ENCODE measurements around the gene RABGAP1L.
"Not testable (repeated sequence)": the region's sequence is repeated elsewhere in the genome, so short reads cannot be mapped to it uniquely, and the experiment has no call there.

The RABGAP1L gene

DNA sequence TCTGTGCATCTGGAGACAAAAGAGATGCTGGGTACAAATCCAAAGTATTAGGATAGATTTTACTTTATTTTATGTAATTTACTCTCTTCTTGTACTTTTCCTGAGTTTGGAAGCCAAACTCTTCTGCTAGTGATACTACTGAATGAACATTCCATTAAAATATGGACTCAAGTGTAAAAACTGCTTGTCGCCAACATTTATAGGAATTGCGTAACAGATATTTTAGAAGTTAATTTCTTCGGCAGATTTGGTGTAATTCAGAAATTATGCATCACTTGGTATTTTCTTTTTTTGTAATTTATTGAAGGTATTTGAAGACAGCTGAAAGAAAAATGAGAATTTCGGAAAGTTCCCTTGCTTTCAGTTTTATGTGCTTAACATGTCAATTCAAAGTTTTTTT is 137.0 kb downstream of the RABGAP1L start:
- TF ChIP-seq POLR2A (IDR thresholded peaks at IDR 0.05; ENCODE audit: low read length) (no peak), GATA1 (IDR thresholded peaks at IDR 0.05; ENCODE audit: low read depth, low read length) (no peak)
- no peak for DNase-seq

DNA sequence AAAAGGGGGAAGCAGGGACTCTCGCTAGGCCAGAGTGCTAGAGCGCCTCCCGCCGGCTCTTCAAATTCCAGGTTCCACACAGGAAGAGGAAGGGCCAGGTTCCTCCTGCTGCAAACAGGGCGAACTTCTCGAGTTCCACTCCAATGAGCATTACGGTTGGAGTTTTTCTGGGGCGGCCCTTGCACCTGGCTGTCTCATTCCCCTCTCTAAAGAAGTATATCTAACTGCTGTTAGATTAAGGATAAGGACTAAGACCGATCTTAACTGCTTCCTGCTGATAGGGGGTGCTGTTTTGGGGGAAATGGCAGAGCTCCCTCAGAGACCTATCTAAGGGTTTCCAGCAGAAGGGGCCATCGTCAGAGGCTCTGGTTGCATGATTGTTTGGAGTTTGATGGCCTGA is 138.0 kb downstream of the RABGAP1L start:
- TF ChIP-seq POLR2A (IDR thresholded peaks at IDR 0.05; ENCODE audit: low read length), result no peak
- DNase-seq, result no peak

DNA sequence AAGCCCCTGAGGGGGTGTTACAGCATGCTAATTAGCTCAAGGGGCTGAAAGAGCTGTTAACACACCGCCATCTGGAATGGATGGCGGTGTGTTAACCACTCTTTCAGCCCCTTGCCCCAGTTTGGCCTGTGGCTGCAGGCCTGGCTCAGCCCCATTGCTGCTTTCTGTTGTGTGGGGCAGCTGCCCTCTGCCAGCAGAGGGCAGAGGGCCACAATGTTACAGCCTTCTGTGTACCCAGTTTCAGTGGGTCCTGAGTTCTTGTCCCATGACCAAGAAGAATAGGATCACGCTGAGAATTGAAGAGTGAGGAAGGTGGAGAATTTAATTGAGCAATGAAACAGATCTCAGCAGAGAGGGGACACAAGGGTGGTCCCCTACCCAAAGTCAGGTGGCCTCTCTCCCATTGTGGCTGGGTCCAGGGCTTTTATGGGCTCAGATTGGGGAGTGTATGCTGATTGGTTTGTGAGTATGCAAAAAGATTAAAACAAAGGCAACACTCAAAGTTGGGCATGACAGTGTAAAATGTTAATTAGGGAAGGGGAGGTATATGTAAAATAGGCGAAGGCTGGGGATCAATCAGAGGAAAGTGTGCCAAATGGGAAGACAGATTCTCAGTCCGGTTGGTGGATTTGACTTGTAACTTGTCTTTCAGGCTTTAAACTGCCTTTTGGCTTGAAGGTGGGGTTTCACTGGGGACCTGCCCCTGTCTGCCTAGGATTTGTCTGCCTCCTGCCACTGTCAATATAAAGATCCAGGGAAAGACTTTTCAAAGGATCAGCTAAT is 142.2 kb downstream of the RABGAP1L start:
- DNase-seq, result peak; percentile 13 to 18
- no peak for TF ChIP-seq POLR2A (IDR thresholded peaks at IDR 0.05; ENCODE audit: low read length)
- TF ChIP-seq GATA1 (IDR thresholded peaks at IDR 0.05; ENCODE audit: low read depth, low read length), result no peak

DNA sequence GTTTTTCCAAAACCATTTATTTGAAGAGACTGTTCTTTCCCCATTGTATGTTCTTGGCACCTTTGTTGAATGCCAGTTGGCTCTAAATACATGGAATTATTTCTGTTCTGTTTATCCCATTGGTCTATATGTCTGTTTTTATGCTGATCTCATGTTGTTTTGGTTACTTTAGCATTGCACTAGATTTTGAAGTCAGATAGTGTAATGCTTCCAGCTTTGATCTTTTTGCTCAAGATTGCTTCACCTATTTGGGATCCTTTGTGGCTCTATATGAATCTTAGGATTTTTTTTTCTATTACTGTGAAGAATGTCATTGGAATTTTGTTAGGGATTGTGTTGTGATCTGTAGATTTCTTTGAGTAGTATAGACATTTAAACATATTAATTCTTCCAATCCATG is 149.3 kb downstream of the RABGAP1L start:
- TF ChIP-seq POLR2A (IDR thresholded peaks at IDR 0.05; ENCODE audit: low read length) (no peak), GATA1 (IDR thresholded peaks at IDR 0.05; ENCODE audit: low read depth, low read length) (no peak)
- peak in 1 of 2 experiments; percentile 22 for DNase-seq

DNA sequence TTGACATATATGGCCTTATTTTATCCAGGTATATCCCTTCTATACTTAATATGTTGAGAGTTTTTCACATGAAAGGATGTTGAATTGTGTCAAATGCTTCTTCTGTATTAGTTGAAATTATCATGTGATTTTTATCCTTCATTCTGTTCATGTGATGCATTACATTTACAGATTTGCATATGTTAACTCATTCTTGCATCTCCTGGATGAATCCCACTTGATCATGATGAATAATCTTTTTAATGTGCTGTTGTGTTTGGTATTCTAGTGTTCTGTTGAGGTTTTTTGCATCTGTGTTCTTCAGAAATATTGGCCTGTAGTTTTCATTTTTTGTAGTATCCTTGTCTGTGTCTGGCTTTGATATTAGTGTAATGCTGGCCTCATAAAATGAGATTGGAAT is 150.2 kb downstream of the RABGAP1L start:
- TF ChIP-seq POLR2A (IDR thresholded peaks at IDR 0.05; ENCODE audit: low read length), result no peak
- no peak for TF ChIP-seq GATA1 (IDR thresholded peaks at IDR 0.05; ENCODE audit: low read depth, low read length)
- no peak for DNase-seq

DNA sequence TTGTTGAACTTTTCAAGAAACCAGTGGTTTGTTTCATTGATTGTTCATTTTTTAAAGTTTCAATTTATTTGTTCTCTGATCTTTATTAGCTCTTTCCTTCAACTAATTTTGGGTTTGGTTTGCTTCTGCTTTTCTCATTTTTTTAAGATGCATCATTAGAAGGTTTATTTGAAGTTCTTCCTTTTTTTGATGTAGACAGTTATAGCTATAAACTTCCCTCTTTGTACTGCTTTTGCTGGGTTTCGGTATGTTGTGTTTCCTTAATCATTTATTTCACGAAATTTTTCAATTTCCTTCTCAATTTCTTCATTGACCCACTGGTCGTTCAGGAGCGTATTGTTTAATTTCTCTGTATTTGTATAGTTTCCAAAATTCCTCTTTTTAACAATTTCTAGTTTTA is 155.1 kb downstream of the RABGAP1L start:
- DNase-seq, result no peak
- no peak for TF ChIP-seq GATA1 (IDR thresholded peaks at IDR 0.05; ENCODE audit: low read depth, low read length)
- no peak for TF ChIP-seq POLR2A (IDR thresholded peaks at IDR 0.05; ENCODE audit: low read length)

DNA sequence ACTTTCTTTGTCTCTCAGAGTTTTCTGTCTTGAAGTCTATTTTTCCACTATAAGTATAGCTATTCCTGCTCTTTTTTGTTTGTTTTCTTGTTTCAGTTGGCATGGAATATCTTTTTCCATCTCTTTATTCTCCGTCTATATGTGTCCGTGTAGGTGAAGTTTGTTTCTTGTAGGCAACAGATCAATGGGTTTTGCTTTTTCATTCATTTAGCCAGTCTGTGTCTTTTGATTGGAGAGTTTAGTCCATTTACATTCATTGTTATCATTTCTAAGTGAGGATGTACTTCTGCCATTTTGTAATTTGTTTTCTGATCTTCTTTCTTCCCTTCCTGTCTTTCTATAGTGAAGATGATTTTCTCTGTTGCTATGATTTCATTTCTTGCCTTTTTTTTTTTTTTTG is 155.9 kb downstream of the RABGAP1L start:
- DNase-seq, result peak in 1 of 2 experiments; percentile 9
- no peak for TF ChIP-seq POLR2A (IDR thresholded peaks at IDR 0.05; ENCODE audit: low read length)
- TF ChIP-seq GATA1 (IDR thresholded peaks at IDR 0.05; ENCODE audit: low read depth, low read length), result no peak

DNA sequence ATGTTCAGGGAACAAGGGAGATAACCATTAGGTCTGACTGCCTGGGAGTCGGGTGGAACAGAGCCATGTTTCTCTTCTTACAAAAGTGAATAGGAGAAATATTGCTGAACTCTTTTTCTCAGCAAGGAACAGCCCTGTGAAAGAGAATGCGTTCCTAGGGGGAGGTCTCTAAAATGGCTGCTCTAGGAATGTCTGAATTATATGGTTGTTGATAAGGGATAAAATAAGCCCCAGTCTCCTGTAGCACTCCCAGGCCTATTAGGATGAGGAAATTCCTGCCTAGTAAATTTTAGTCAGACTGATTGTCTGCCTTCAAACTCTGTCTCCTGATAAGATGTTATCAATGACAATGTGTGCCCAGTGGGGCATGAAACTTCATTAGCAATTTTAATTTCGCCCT is 161.6 kb downstream of the RABGAP1L start:
- DNase-seq, result peak; percentile 12 to 25

DNA sequence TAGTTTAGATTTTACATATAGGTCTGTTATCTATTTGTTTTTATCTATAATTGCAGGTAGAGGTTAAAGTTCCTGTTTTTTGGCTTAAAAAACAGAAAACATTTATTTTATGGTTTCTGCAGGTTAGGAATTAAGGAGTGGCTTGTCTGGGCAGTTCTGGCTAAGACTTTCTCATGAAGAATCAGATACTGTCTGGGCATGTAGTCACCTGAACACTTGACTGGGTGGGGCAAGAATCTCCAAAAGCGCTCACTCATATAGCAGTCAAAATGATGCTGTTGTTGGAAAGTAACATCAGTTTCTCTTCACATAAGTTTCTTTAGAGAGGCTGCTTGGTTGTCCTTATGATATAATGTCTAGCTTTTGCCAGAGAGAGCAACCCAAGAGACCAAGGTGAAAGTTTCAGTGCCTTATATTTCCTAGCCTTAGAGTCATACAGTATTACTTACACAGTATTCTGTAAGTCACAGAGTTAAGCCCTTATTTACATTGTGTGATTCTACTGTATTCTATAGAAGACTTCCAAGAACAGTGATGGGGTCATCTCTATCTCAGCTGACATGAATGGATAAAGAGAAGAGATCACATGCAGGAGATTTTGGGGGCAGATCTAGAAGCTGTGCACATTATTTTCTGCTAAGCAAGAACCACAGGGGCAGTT is 163.0 kb downstream of the RABGAP1L start:
- TF ChIP-seq POLR2A (IDR thresholded peaks at IDR 0.05; ENCODE audit: low read length) (no peak), GATA1 (IDR thresholded peaks at IDR 0.05; ENCODE audit: low read depth, low read length) (no peak)
- no peak for DNase-seq

DNA sequence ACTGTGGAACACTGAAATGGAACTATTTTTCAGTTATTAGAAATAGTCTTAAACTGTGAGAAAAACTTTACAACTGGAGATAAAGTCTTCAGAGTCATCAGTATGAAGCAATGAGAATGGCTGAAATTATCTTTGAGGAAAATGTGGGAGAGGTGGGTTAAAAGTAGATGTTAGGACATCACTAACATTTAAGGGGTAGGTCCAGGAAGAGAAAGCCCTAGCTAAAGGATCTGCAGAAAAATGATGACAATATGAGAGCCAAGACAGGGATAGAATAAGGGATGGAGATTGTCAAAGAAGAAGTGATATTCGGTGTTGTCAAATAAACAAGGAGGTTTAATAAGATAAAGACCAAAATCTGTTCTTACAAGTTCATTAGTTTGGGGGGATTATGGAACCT is 165.2 kb downstream of the RABGAP1L start:
- TF ChIP-seq POLR2A (IDR thresholded peaks at IDR 0.05; ENCODE audit: low read length) (no peak), GATA1 (IDR thresholded peaks at IDR 0.05; ENCODE audit: low read depth, low read length) (no peak)
- no peak for DNase-seq

DNA sequence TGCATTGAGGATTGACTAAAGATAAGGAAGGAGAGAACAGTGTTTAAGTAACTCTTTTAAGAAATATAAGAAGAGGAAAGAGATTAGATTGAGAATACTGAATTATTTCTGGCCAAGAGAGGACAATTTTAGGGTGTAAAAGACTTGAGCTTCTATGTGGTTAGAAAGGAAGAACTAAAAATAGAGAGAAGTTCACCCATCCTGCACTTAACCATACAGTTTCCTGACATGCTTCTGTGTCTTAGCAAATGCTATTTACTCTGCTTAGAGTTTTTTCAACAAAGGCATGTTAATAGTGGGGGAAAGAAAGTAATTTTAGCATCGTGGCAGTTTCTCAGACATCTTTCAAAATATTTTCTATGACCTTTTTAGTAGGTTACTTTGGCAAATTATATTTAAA is 165.6 kb downstream of the RABGAP1L start:
- TF ChIP-seq GATA1 (IDR thresholded peaks at IDR 0.05; ENCODE audit: low read depth, low read length), result no peak
- no peak for TF ChIP-seq POLR2A (IDR thresholded peaks at IDR 0.05; ENCODE audit: low read length)
- DNase-seq, result no peak

DNA sequence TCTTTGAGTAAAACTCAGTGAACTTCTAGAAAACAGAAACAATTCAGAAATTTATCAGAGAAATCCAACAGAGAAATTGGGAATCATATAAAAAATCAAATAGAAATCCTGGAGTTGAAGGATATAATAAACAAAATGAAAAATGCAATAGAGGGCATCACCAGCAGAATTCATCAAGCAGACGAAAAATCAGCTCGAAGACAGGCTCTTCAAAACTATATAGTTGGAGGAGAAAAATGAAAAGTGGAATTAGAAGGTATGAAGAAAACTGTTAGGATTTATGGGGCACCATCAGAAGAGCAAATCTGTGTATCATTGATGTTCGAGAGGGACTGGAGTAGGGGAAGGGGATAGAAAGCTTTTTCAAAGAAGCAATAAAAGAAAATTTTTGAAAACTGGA is 167.0 kb downstream of the RABGAP1L start:
- DNase-seq, result no peak
- TF ChIP-seq POLR2A (IDR thresholded peaks at IDR 0.05; ENCODE audit: low read length) (no peak), GATA1 (IDR thresholded peaks at IDR 0.05; ENCODE audit: low read depth, low read length) (no peak)

DNA sequence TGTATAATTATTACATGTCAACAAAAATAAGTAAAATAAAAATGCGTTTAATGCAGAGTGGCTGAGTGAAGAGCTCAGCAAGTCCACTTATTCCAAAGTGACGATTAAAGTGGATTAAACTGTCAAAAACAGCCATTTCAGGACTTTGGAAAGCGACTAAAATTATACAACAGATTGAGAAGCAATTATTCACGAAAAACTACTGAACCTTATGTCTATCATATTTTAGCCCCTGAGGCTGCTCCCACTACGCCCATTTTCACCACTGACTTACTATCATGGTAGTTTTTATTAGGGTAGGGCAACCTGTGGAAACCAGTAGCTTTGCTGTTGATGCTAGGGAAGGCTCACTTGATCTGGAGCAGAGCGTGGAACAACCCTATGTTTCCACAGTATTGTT is 174.1 kb downstream of the RABGAP1L start:
- DNase-seq, result no peak
- no peak for TF ChIP-seq GATA1 (IDR thresholded peaks at IDR 0.05; ENCODE audit: low read depth, low read length)
- no peak for TF ChIP-seq POLR2A (IDR thresholded peaks at IDR 0.05; ENCODE audit: low read length)

DNA sequence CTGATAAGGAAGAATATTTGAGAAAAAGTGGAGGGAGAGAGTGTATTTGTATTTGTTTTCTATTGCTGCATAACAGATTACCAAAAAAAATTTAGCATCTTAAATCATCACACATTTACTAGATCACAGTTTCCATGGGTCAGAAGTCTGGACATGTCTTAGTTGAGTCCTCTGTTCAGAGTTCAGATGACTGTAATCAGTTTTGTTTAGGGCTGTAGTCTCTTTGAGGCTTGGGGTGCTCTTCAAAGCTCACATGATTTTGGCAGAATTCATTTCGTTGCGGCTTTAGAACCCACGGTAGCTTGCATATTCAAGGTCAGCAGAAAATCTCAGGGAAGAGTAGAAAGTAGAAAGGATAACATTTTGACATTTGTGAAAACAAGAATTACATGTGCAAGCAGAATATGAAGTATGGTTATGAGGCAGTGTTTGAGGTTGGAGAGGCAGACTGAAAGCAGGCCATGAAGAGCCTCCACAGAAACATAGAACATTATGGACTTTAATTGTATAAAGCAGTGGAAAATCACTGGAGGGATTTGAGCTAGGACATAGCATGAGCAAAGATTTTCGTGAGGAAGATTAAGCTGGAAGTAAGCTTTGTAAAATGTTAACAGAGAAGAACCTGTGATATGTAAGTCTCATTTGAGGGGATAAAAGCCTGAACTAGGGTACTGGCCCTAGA is 177.8 kb downstream of the RABGAP1L start:
- no peak for DNase-seq
- TF ChIP-seq POLR2A (IDR thresholded peaks at IDR 0.05; ENCODE audit: low read length) (no peak), GATA1 (IDR thresholded peaks at IDR 0.05; ENCODE audit: low read depth, low read length) (no peak)

DNA sequence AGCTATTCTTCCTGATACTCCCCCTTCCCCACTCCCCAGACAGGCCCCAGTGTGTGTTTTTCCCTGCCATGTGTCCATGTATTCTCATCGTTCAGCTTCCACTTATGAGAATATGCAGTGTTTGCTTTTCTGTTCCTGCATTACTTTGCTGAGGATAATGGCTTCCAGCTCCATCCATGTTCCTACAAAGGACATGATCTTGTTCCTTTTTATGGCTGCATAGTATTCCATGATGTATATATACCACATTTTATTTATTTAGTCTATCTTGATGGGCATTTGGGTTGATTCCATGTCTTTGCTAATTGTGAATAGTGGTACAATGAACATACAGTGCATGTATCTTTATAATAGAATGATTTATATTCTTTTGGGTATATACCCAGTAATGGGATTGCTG is 181.1 kb downstream of the RABGAP1L start:
- not testable (repeated sequence) for DNase-seq

Measured in erythroblast (primary cell).